GM23338 (cell line): ENCODE results near the gene RAB11FIP4. TPM values are rescaled to one million over a fixed set of nuclear protein-coding genes. Genes with fewer than 3 reads are reported as not detected.

Source experiments
- ATAC-seq: fragments of 200-7000 bp; cut with Tn5 transposase; 3 replicates; pipeline ENCODE4 v1.9.1; 2020
- DNase-seq: peaks from one replicate; pipeline ENCODE4 v3.0.0-alpha.2; 2015; ENCODE audit warnings: low spot score
- H2AFZ ChIP-seq: fragments of 200-600 bp; sonication (generic); 2 replicates; pipeline ENCODE4 v1.8.0; 2016; ENCODE audit warnings: antibody characterized with exemption, mild to moderate bottlenecking, moderate library complexity
- H3F3A ChIP-seq: fragments of 200-600 bp; sonication (generic); replicated peaks from 2 replicates; pipeline ENCODE4 v1.8.0; 2017; ENCODE audit warnings: antibody characterized with exemption, mixed run types, low read depth
- H3K27ac ChIP-seq: fragments of 200-600 bp; sonication (generic); 2 replicates; pipeline ENCODE4 v1.6.1; 2016; ENCODE audit warnings: low read depth
- H3K27me3 ChIP-seq: fragments of 200-600 bp; sonication (generic); 2 replicates; pipeline ENCODE4 v1.8.0; 2016; ENCODE audit warnings: mild to moderate bottlenecking, mixed run types, moderate library complexity; ENCODE audit not compliant: insufficient read depth
- H3K36me3 ChIP-seq: fragments of 200-600 bp; sonication (generic); 2 replicates; pipeline ENCODE4 v1.8.0; 2016; ENCODE audit warnings: mild to moderate bottlenecking; ENCODE audit not compliant: insufficient read depth
- H3K4me1 ChIP-seq: fragments of 200-600 bp; sonication (generic); 2 replicates; pipeline ENCODE4 v1.8.0; 2016; ENCODE audit warnings: mild to moderate bottlenecking, moderate library complexity; ENCODE audit not compliant: insufficient read depth
- H3K4me2 ChIP-seq: fragments of 200-600 bp; sonication (generic); 2 replicates; pipeline ENCODE4 v1.7.1; 2017; ENCODE audit warnings: mixed run types
- H3K4me3 ChIP-seq: fragments of 200-600 bp; sonication (generic); 2 replicates; pipeline ENCODE4 v1.6.1; 2016; ENCODE audit warnings: mixed run types
- H3K79me2 ChIP-seq: fragments of 200-600 bp; sonication (generic); replicated peaks from 2 replicates; pipeline ENCODE4 v1.8.0; 2017; ENCODE audit warnings: mild to moderate bottlenecking; ENCODE audit not compliant: insufficient read depth
- H3K9me2 ChIP-seq: fragments of 200-600 bp; sonication (generic); 2 replicates; pipeline ENCODE4 v1.8.0; 2017; ENCODE audit not compliant: insufficient read depth
- H4K20me1 ChIP-seq: fragments of 200-600 bp; sonication (generic); replicated peaks from 2 replicates; pipeline ENCODE4 v1.8.0; 2017; ENCODE audit warnings: mild to moderate bottlenecking; ENCODE audit not compliant: insufficient read depth
- H3K27ac Mint-ChIP-seq: 2 replicates; pipeline ENCODE4 v1.8.0; 2020; ENCODE audit warnings: inconsistent platforms, mild to moderate bottlenecking, moderate library complexity, mixed read lengths
- H3K27me3 Mint-ChIP-seq: 3 replicates; pipeline ENCODE4 v1.8.0; 2022; ENCODE audit warnings: low read depth, mild to moderate bottlenecking, moderate library complexity, mixed read lengths, inconsistent platforms; ENCODE audit not compliant: insufficient read depth, poor library complexity
- H3K36me3 Mint-ChIP-seq: 3 replicates; pipeline ENCODE4 v1.8.0; 2021; ENCODE audit warnings: low read depth, mild to moderate bottlenecking, inconsistent platforms, moderate library complexity, mixed read lengths
- H3K4me1 Mint-ChIP-seq: 3 replicates; pipeline ENCODE4 v1.8.0; 2020; ENCODE audit warnings: mild to moderate bottlenecking, inconsistent platforms, mixed read lengths
- H3K4me3 Mint-ChIP-seq: 3 replicates; pipeline ENCODE4 v1.8.0; 2021; ENCODE audit warnings: moderate library complexity, mild to moderate bottlenecking, inconsistent platforms, mixed read lengths
- H3K9me3 Mint-ChIP-seq: 3 replicates; pipeline ENCODE4 v1.8.0; 2020; ENCODE audit warnings: moderate library complexity, mild to moderate bottlenecking, inconsistent platforms, mixed read lengths
- CREB1 ChIP-seq: fragments of 250-450 bp; sonication (Bioruptor Pico); IDR thresholded peaks from 2 replicates; pipeline ENCODE4 v1.5.0; 2020; ENCODE audit warnings: low read depth, mild to moderate bottlenecking, moderate library complexity
- CTCF ChIP-seq, 2 experiments: fragments of 200-600 bp in 1 of 2; sonication (generic) in 1 of 2; conservative IDR thresholded peaks; 2 replicates each; pipeline versions ENCODE4 v1.5.1 to v1.6.1; 2016 to 2017; ENCODE audit warnings: antibody characterized with exemption in 2 of 2, low read depth in 2 of 2, mild to moderate bottlenecking in 2 of 2, moderate library complexity in 1 of 2
- EZH2 ChIP-seq: fragments of 200-600 bp; sonication (generic); IDR thresholded peaks from one replicate; pipeline ENCODE4 v1.8.0; 2017; ENCODE audit warnings: antibody characterized with exemption, mild to moderate bottlenecking, low read depth; ENCODE audit not compliant: unreplicated experiment
- EZH2phosphoT487 ChIP-seq: fragments of 200-600 bp; sonication (generic); IDR thresholded peaks from one replicate; pipeline ENCODE4 v1.8.1; 2018; ENCODE audit warnings: antibody characterized with exemption; ENCODE audit not compliant: unreplicated experiment
- JUNB ChIP-seq: IDR thresholded peaks from one replicate; pipeline ENCODE4 v1.6.1; 2016; ENCODE audit warnings: antibody characterized with exemption; ENCODE audit not compliant: unreplicated experiment
- NANOG ChIP-seq: IDR thresholded peaks from 2 replicates; pipeline ENCODE4 v1.6.1; 2016; ENCODE audit warnings: antibody characterized with exemption, borderline replicate concordance
- POLR2AphosphoS5 ChIP-seq: IDR thresholded peaks from 2 replicates; pipeline ENCODE4 v1.6.1; 2016; ENCODE audit warnings: antibody characterized with exemption, low read depth
- STAT1 ChIP-seq: IDR thresholded peaks from one replicate; pipeline ENCODE4 v1.6.1; 2016; ENCODE audit warnings: antibody characterized with exemption; ENCODE audit not compliant: unreplicated experiment
- ZNF114 ChIP-seq: fragments of 250-450 bp; sonication (Bioruptor Pico); IDR thresholded peaks from 2 replicates; pipeline ENCODE4 v1.5.0; 2020; ENCODE audit warnings: mild to moderate bottlenecking, moderate library complexity
- ZNF331 ChIP-seq: fragments of 250-450 bp; sonication (Bioruptor Pico); IDR thresholded peaks from 2 replicates; pipeline ENCODE4 v1.5.0; 2020; ENCODE audit warnings: low read depth, mild to moderate bottlenecking, moderate library complexity
- ZNF462 ChIP-seq: fragments of 250-450 bp; sonication (Bioruptor Pico); IDR thresholded peaks from 2 replicates; pipeline ENCODE4 v1.5.0; 2020; ENCODE audit warnings: mild to moderate bottlenecking, moderate library complexity
- polyA plus RNA-seq: library from polyadenylated mRNA; unstranded; fragments of >200 nt; fragmentation: Nextera tagmentation; extraction: Ambion mirVana; gene quantifications from 2 replicates; pipeline ENCODE4 v1.2.1, GENCODE V29; 2016
- total RNA-seq: library from RNA; depleted of rRNA; stranded (reverse); fragments of >200 nt; shearing (Covaris generic); gene quantifications from 2 replicates; pipeline ENCODE4 v1.2.3, GENCODE V29; 2014
- TF ChIP-seq, protein P1 (sequence below): IDR thresholded peaks from one replicate; pipeline ENCODE4 v1.6.1; 2018; ENCODE audit warnings: antibody characterized with exemption; ENCODE audit not compliant: unreplicated experiment
- TF ChIP-seq, protein P2 (sequence below): IDR thresholded peaks from 2 replicates; pipeline ENCODE4 v1.6.1; 2016; ENCODE audit warnings: antibody characterized with exemption

RAB11FIP4 gene
- total and polyA plus RNA-seq, 2 experiments from 2014 or later = 26.0 to 65.6 TPM

DNA sequence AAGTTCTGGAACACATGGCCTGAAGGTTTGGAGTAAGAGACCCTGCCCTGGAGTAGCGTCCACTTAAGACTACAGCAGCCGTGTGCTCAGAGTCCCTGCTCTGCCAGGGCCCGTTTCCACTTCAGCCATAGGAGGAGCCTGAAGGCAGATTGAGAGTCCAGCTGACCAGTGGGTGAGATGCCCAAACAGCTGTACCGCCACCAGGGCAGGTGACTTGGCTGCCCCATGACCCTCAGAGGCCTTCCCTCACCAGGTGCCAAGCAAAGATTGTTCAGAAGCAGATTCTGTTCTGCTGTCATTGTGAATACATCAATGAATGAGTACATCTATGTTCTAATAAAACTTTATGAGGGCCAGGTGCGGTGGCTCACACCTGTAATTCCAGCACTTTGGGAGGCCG is 178.8 kb downstream of the RAB11FIP4 start:
- Histone ChIP-seq H3K79me2 (no peaks in the 10 kb centered on the region; the same call in 1 of the 2 replicates), H3K4me3 (no peak overlapping the region), H3K4me1 (peaks cover 7% of the 10 kb centered on the region), H4K20me1 (no peaks in the 10 kb centered on the region; the same call in 1 of the 2 replicates), H3K36me3 (no peaks in the 10 kb centered on the region), H3K27me3 (no peaks in the 10 kb centered on the region), H3K9me2 (no peaks in the 10 kb centered on the region), H2AFZ (no peak overlapping the region), H3K4me2 (no peak overlapping the region), H3F3A (no peaks in the 10 kb centered on the region), H3K27ac (no peak overlapping the region)
- no peak for ATAC-seq
- TF ChIP-seq NANOG (no peak), ZNF331 (CRISPR knock-in tag) (no peak), JUNB (no peak), ZNF462 (CRISPR knock-in tag) (no peak), EZH2phosphoT487 (no peak), ZNF114 (CRISPR knock-in tag) (no peak), POLR2AphosphoS5 (no peak), CREB1 (CRISPR knock-in tag) (no peak), STAT1 (no peak), EZH2 (no peak), CTCF (conservative IDR thresholded peaks at IDR 0.05; ENCODE audit: low read depth in 2 of 2) (no peak)
- TF ChIP-seq, protein P1, sequence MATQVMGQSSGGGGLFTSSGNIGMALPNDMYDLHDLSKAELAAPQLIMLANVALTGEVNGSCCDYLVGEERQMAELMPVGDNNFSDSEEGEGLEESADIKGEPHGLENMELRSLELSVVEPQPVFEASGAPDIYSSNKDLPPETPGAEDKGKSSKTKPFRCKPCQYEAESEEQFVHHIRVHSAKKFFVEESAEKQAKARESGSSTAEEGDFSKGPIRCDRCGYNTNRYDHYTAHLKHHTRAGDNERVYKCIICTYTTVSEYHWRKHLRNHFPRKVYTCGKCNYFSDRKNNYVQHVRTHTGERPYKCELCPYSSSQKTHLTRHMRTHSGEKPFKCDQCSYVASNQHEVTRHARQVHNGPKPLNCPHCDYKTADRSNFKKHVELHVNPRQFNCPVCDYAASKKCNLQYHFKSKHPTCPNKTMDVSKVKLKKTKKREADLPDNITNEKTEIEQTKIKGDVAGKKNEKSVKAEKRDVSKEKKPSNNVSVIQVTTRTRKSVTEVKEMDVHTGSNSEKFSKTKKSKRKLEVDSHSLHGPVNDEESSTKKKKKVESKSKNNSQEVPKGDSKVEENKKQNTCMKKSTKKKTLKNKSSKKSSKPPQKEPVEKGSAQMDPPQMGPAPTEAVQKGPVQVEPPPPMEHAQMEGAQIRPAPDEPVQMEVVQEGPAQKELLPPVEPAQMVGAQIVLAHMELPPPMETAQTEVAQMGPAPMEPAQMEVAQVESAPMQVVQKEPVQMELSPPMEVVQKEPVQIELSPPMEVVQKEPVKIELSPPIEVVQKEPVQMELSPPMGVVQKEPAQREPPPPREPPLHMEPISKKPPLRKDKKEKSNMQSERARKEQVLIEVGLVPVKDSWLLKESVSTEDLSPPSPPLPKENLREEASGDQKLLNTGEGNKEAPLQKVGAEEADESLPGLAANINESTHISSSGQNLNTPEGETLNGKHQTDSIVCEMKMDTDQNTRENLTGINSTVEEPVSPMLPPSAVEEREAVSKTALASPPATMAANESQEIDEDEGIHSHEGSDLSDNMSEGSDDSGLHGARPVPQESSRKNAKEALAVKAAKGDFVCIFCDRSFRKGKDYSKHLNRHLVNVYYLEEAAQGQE = no peak
- TF ChIP-seq, protein P2, sequence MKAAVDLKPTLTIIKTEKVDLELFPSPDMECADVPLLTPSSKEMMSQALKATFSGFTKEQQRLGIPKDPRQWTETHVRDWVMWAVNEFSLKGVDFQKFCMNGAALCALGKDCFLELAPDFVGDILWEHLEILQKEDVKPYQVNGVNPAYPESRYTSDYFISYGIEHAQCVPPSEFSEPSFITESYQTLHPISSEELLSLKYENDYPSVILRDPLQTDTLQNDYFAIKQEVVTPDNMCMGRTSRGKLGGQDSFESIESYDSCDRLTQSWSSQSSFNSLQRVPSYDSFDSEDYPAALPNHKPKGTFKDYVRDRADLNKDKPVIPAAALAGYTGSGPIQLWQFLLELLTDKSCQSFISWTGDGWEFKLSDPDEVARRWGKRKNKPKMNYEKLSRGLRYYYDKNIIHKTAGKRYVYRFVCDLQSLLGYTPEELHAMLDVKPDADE = no peak
- H3K9me3 Mint-ChIP-seq = no peaks in the 10 kb centered on the region
- peaks cover 18% of the 10 kb centered on the region for H3K4me1 Mint-ChIP-seq
- no peak for DNase-seq
- H3K27me3 Mint-ChIP-seq = peaks cover 8% of the 10 kb centered on the region
- no peak overlapping the region for H3K4me3 Mint-ChIP-seq
- no peaks in the 10 kb centered on the region for H3K36me3 Mint-ChIP-seq
- H3K27ac Mint-ChIP-seq = no peak overlapping the region
